Hepatic stellate cell (primary cell): ENCODE measurements around the gene MUC6.

Experiments
- DNase-seq: peaks from one replicate; pipeline ENCODE4 v3.0.0; 2011; ENCODE audit warnings: low spot score

The MUC6 gene

GRCh38 chr11:1073261-1073724, 36.8 kb upstream of the MUC6 start:
- DNase-seq = no peak

- no peak for DNase-seq
Observed at GRCh38 chr11:1072821-1073231, 36.3 kb upstream of the MUC6 start.

- no peak for DNase-seq
Observed at GRCh38 chr11:1072116-1072820, 35.8 kb upstream of the MUC6 start.

- DNase-seq = no peak
Observed at GRCh38 chr11:1071571-1072115, 35.1 kb upstream of the MUC6 start.

- no peak for DNase-seq
Observed at GRCh38 chr11:1070594-1071462, 34.3 kb upstream of the MUC6 start.

- DNase-seq = no peak
Observed at GRCh38 chr11:1069740-1070139, 33.2 kb upstream of the MUC6 start.

GRCh38 chr11:1067812-1068496, 31.4 kb upstream of the MUC6 start:
- DNase-seq = no peak

GRCh38 chr11:1064167-1064566, 27.6 kb upstream of the MUC6 start:
- no peak for DNase-seq

GRCh38 chr11:1062075-1062820, 25.7 kb upstream of the MUC6 start:
- no peak for DNase-seq

- peak; percentile 77 for DNase-seq
Observed at GRCh38 chr11:1060852-1061616, 24.5 kb upstream of the MUC6 start.

- DNase-seq = no peak
Observed at GRCh38 chr11:1060410-1060809, 23.9 kb upstream of the MUC6 start.

- DNase-seq = no peak
Observed at GRCh38 chr11:1059759-1060158, 23.2 kb upstream of the MUC6 start.

- no peak for DNase-seq
Observed at GRCh38 chr11:1057806-1058205, 21.3 kb upstream of the MUC6 start.

GRCh38 chr11:1055990-1056771, 19.7 kb upstream of the MUC6 start:
- no peak for DNase-seq

- DNase-seq = no peak
Observed at GRCh38 chr11:1055109-1055703, 18.7 kb upstream of the MUC6 start.

- DNase-seq = peak; percentile 58
Observed at GRCh38 chr11:1054143-1055108, 17.9 kb upstream of the MUC6 start.

GRCh38 chr11:1053121-1053901, 16.8 kb upstream of the MUC6 start:
- DNase-seq = no peak
